Measurements from ENCODE around the gene CCM2.

DNA sequence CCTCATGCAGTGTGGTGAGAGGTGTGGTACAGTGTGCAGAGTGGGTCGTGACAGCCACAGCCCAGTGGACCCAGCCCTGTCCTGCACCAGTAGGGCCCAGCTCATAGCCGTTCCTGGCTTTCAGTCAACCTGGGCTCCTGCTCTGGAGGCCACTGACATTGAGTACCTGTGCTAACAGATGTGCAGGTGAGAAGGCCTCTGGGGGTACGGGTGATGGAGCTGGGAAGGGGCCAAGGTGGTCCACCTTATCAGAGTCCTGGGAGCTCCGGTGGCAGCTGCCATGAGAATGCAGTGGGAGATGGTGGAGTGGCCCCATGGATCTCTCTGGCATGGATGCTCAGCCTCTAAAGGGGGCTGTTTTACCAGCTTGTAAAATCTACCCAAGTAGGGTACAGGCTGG is 117.6 kb downstream of the CCM2 start:
- TF ChIP-seq, protein P1, sequence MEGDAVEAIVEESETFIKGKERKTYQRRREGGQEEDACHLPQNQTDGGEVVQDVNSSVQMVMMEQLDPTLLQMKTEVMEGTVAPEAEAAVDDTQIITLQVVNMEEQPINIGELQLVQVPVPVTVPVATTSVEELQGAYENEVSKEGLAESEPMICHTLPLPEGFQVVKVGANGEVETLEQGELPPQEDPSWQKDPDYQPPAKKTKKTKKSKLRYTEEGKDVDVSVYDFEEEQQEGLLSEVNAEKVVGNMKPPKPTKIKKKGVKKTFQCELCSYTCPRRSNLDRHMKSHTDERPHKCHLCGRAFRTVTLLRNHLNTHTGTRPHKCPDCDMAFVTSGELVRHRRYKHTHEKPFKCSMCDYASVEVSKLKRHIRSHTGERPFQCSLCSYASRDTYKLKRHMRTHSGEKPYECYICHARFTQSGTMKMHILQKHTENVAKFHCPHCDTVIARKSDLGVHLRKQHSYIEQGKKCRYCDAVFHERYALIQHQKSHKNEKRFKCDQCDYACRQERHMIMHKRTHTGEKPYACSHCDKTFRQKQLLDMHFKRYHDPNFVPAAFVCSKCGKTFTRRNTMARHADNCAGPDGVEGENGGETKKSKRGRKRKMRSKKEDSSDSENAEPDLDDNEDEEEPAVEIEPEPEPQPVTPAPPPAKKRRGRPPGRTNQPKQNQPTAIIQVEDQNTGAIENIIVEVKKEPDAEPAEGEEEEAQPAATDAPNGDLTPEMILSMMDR (IDR thresholded peaks at IDR 0.05; ENCODE audit: poor library complexity, severe bottlenecking), result no peak
- TF ChIP-seq, protein P2, sequence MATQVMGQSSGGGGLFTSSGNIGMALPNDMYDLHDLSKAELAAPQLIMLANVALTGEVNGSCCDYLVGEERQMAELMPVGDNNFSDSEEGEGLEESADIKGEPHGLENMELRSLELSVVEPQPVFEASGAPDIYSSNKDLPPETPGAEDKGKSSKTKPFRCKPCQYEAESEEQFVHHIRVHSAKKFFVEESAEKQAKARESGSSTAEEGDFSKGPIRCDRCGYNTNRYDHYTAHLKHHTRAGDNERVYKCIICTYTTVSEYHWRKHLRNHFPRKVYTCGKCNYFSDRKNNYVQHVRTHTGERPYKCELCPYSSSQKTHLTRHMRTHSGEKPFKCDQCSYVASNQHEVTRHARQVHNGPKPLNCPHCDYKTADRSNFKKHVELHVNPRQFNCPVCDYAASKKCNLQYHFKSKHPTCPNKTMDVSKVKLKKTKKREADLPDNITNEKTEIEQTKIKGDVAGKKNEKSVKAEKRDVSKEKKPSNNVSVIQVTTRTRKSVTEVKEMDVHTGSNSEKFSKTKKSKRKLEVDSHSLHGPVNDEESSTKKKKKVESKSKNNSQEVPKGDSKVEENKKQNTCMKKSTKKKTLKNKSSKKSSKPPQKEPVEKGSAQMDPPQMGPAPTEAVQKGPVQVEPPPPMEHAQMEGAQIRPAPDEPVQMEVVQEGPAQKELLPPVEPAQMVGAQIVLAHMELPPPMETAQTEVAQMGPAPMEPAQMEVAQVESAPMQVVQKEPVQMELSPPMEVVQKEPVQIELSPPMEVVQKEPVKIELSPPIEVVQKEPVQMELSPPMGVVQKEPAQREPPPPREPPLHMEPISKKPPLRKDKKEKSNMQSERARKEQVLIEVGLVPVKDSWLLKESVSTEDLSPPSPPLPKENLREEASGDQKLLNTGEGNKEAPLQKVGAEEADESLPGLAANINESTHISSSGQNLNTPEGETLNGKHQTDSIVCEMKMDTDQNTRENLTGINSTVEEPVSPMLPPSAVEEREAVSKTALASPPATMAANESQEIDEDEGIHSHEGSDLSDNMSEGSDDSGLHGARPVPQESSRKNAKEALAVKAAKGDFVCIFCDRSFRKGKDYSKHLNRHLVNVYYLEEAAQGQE (IDR thresholded peaks at IDR 0.05; ENCODE audit: borderline replicate concordance), result no peak
- no peak for TF ChIP-seq EP300 (conservative IDR thresholded peaks at IDR 0.05; ENCODE audit: poor library complexity, severe bottlenecking)
- TF ChIP-seq TAF1 (IDR thresholded peaks at IDR 0.05; ENCODE audit: low read depth), result no peak
- TF ChIP-seq POLR2AphosphoS5 (IDR thresholded peaks at IDR 0.05), result no peak
- TF ChIP-seq MXI1 (conservative IDR thresholded peaks at IDR 0.05; ENCODE audit: poor library complexity, severe bottlenecking), result no peak
- TF ChIP-seq EZH2 (IDR thresholded peaks at IDR 0.05; ENCODE audit: borderline replicate concordance, insufficient read depth, low read length, poor library complexity, severe bottlenecking), result no peak
